GM12892 (cell line): ENCODE results near the gene OGFOD2.

Source experiments
- POLR2A ChIP-seq: IDR thresholded peaks from 2 replicates; pipeline ENCODE4 v1.6.1; 2011; ENCODE audit warnings: low read depth, low read length, control low read depth
- POLR2AphosphoS5 ChIP-seq: IDR thresholded peaks from 2 replicates; pipeline ENCODE4 v1.6.1; 2011; ENCODE audit warnings: low read depth, low read length, control low read depth

GRCh38 chr12:122981587-122982476, 6.8 kb downstream of the OGFOD2 start:
- TF ChIP-seq POLR2AphosphoS5 (no peak), POLR2A (no peak)
